ENCODE data around the gene GRK3. TPM values are rescaled to one million over a fixed set of nuclear protein-coding genes. Genes with fewer than 3 reads are reported as not detected.
"Not testable (repeated sequence)": the region's sequence is repeated elsewhere in the genome, so short reads cannot be mapped to it uniquely, and the experiment has no call there.

Gene GRK3
- total and polyA plus RNA-seq, 7 experiments from 2014 or later, result 0.69 to 44.8 (median 6.5) TPM

GRCh38 chr22:25562966-25563760, 1.3 kb upstream of the GRK3 start:
- H3K4me1 Mint-ChIP-seq, result peaks cover 18 to 46% (median 38%) of the 10 kb centered on the region in 7 donors
- POLR2A ChIA-PET, result interaction anchor here (0.6 kb wide), 1 partner anchor 467 kb away, joined by 3 read pairs; no protein-coding TSS in a partner anchor
- CTCF ChIA-PET; H3K36me3 Mint-ChIP-seq; ATAC-seq; H3K4me3 ChIP-seq (ENCODE audit: low read length); H3K27me3 ChIP-seq (ENCODE audit: control insufficient read depth in 2 of 2, insufficient read depth in 2 of 2, low read length in 2 of 2); H3K9me3 Mint-ChIP-seq; H3K9me3 ChIP-seq (ENCODE audit: control insufficient read depth in 2 of 3, low read length in 3 of 3); H3K36me3 ChIP-seq (ENCODE audit: control insufficient read depth in 2 of 3, insufficient read depth in 3 of 3, low read length in 3 of 3); H3K27ac ChIP-seq (ENCODE audit: low read depth, low read length): not testable (repeated sequence)
- H3K4me1 ChIP-seq (ENCODE audit: control insufficient read depth in 2 of 2, insufficient read depth in 2 of 2, low read length in 2 of 2), result peaks cover 4 to 11% of the 10 kb centered on the region in 2 donors
- DNase-seq, result peak in 1 of 9 donors; percentile 3
- peaks cover 0 to 20% (median 0%) of the 10 kb centered on the region in 5 donors for H3K27me3 Mint-ChIP-seq
- H3K27ac Mint-ChIP-seq, result peak overlapping the region; percentile 43 to 94 (median 67)
- peak overlapping the region; percentile 77 to 93 (median 84) for H3K4me3 Mint-ChIP-seq
- intact Hi-C loops (cut with micrococcal nuclease), result loop anchor here (5.0 to 10.0 kb wide), 3 partner anchors 98 to 496 kb away; no protein-coding TSS in a partner anchor

- H3K4me1 Mint-ChIP-seq, result peaks cover 18 to 50% (median 38%) of the 10 kb centered on the region in 7 donors
Measured at GRCh38 chr22:25563761-25564319, 635 bp upstream of the GRK3 start.

GRCh38 chr22:25564979-25565677, 653 bp downstream of the GRK3 start:
- Mint-ChIP-seq H3K27ac (peak overlapping the region in 8 of 9 donors; percentile 29 to 94 (median 76)), H3K36me3 (peaks cover 0 to 11% (median 0%) of the 10 kb centered on the region in 5 donors), H3K9me3 (no peaks in the 10 kb centered on the region), H3K27me3 (peaks cover 0 to 20% (median 0%) of the 10 kb centered on the region in 5 donors), H3K4me1 (peaks cover 18 to 60% (median 38%) of the 10 kb centered on the region in 7 donors), H3K4me3 (peak overlapping the region; percentile 84 to 99 (median 96))
- DNase-seq (peak in 4 of 9 donors; percentile 2 to 55 (median 18)), ATAC-seq (no peak)
- H3K27ac ChIP-seq (ENCODE audit: low read depth, low read length), result peak overlapping the region; percentile 39
- ChIA-PET POLR2A (interaction anchor here (0.5 kb wide), 1 partner anchor 35 kb away, joined by 3 read pairs; no protein-coding TSS in a partner anchor), CTCF (no interaction called here)
- H3K4me3 ChIP-seq (ENCODE audit: low read length), result peak overlapping the region; percentile 57
- peaks cover 0 to 2% (median 0%) of the 10 kb centered on the region in 3 experiments for H3K36me3 ChIP-seq (ENCODE audit: control insufficient read depth in 2 of 3, insufficient read depth in 3 of 3, low read length in 3 of 3)
- no peaks in the 10 kb centered on the region for H3K27me3 ChIP-seq (ENCODE audit: control insufficient read depth in 2 of 2, insufficient read depth in 2 of 2, low read length in 2 of 2)
- H3K4me1 ChIP-seq (ENCODE audit: control insufficient read depth in 2 of 2, insufficient read depth in 2 of 2, low read length in 2 of 2), result peaks cover 4 to 11% of the 10 kb centered on the region in 2 donors
- no peaks in the 10 kb centered on the region for H3K9me3 ChIP-seq (ENCODE audit: control insufficient read depth in 2 of 3, low read length in 3 of 3)
- intact Hi-C loops (cut with micrococcal nuclease), result loop anchor here (5.0 to 10.0 kb wide), 3 partner anchors 100 to 498 kb away; no protein-coding TSS in a partner anchor

More at GRCh38 chr22:25563761-25564319, 635 bp upstream of the GRK3 start:
- Histone ChIP-seq H3K36me3 (ENCODE audit: control insufficient read depth in 2 of 3, insufficient read depth in 3 of 3, low read length in 3 of 3) (peaks cover 0 to 2% (median 0%) of the 10 kb centered on the region in 3 experiments), H3K4me1 (ENCODE audit: control insufficient read depth in 2 of 2, insufficient read depth in 2 of 2, low read length in 2 of 2) (peaks cover 4 to 11% of the 10 kb centered on the region in 2 donors), H3K27ac (ENCODE audit: low read depth, low read length) (peak overlapping the region; percentile 55), H3K4me3 (ENCODE audit: low read length) (peak overlapping the region; percentile 52), H3K27me3 (ENCODE audit: control insufficient read depth in 2 of 2, insufficient read depth in 2 of 2, low read length in 2 of 2) (no peaks in the 10 kb centered on the region), H3K9me3 (ENCODE audit: control insufficient read depth in 2 of 3, low read length in 3 of 3) (no peaks in the 10 kb centered on the region)
- H3K27ac Mint-ChIP-seq, result peak overlapping the region; percentile 23 to 94 (median 67)
- no peaks in the 10 kb centered on the region for H3K9me3 Mint-ChIP-seq
- POLR2A ChIA-PET, result interaction anchor here (0.6 kb wide), 1 partner anchor 468 kb away, joined by 3 read pairs; no protein-coding TSS in a partner anchor
- ATAC-seq (peak; percentile 60), DNase-seq (peak in 2 of 9 donors; percentile 14 to 24)
- CTCF ChIA-PET, result no interaction called here
- intact Hi-C loops (cut with micrococcal nuclease), result loop anchor here (5.0 to 10.0 kb wide), 3 partner anchors 99 to 497 kb away; no protein-coding TSS in a partner anchor
- peaks cover 0 to 9% (median 0%) of the 10 kb centered on the region in 5 donors for H3K36me3 Mint-ChIP-seq
- peak overlapping the region; percentile 77 to 93 (median 84) for H3K4me3 Mint-ChIP-seq
- H3K27me3 Mint-ChIP-seq, result peaks cover 0 to 20% (median 0%) of the 10 kb centered on the region in 5 donors

GRCh38 chr22:25566186-25566897, 1.9 kb downstream of the GRK3 start:
- POLR2A ChIA-PET, result no interaction called here
- peaks cover 0 to 2% (median 0%) of the 10 kb centered on the region in 3 experiments for H3K36me3 ChIP-seq (ENCODE audit: control insufficient read depth in 2 of 3, insufficient read depth in 3 of 3, low read length in 3 of 3)
- no peak overlapping the region for H3K4me3 ChIP-seq (ENCODE audit: low read length)
- Mint-ChIP-seq H3K27ac (peak overlapping the region in 3 of 9 donors; percentile 34 to 74 (median 43)), H3K9me3 (no peaks in the 10 kb centered on the region), H3K4me3 (peak overlapping the region; percentile 51 to 99 (median 94)), H3K27me3 (peaks cover 0 to 25% (median 0%) of the 10 kb centered on the region in 5 donors), H3K4me1 (peaks cover 18 to 70% (median 38%) of the 10 kb centered on the region in 7 donors), H3K36me3 (peaks cover 0 to 12% (median 0%) of the 10 kb centered on the region in 5 donors)
- H3K27ac ChIP-seq (ENCODE audit: low read depth, low read length), result no peak overlapping the region
- peaks cover 4 to 11% of the 10 kb centered on the region in 2 donors for H3K4me1 ChIP-seq (ENCODE audit: control insufficient read depth in 2 of 2, insufficient read depth in 2 of 2, low read length in 2 of 2)
- H3K9me3 ChIP-seq (ENCODE audit: control insufficient read depth in 2 of 3, low read length in 3 of 3), result no peaks in the 10 kb centered on the region
- no peak for ATAC-seq
- DNase-seq, result no peak
- CTCF ChIA-PET, result no interaction called here
- no peaks in the 10 kb centered on the region for H3K27me3 ChIP-seq (ENCODE audit: control insufficient read depth in 2 of 2, insufficient read depth in 2 of 2, low read length in 2 of 2)
- intact Hi-C loops (cut with micrococcal nuclease), result loop anchor here (2.0 to 10.0 kb wide), 4 partner anchors 102 to 206 kb away; no protein-coding TSS in a partner anchor

GRCh38 chr22:25566898-25567235, 2.4 kb downstream of the GRK3 start:
- Mint-ChIP-seq H3K9me3 (peaks cover 0 to 1% (median 0%) of the 10 kb centered on the region in 11 donors), H3K4me3 (peak overlapping the region in 5 of 10 donors; percentile 39 to 92 (median 89)), H3K27ac (peak overlapping the region in 2 of 9 donors; percentile 21 to 74), H3K27me3 (peaks cover 0 to 25% (median 0%) of the 10 kb centered on the region in 5 donors), H3K36me3 (peaks cover 0 to 16% (median 0%) of the 10 kb centered on the region in 5 donors), H3K4me1 (peaks cover 18 to 70% (median 33%) of the 10 kb centered on the region in 7 donors)
- DNase-seq (no peak), ATAC-seq (peak; percentile 53)
- H3K9me3 ChIP-seq (ENCODE audit: control insufficient read depth in 2 of 3, low read length in 3 of 3), result no peaks in the 10 kb centered on the region
- H3K4me3 ChIP-seq (ENCODE audit: low read length), result no peak overlapping the region
- ChIA-PET CTCF (no interaction called here), POLR2A (no interaction called here)
- H3K27me3 ChIP-seq (ENCODE audit: control insufficient read depth in 2 of 2, insufficient read depth in 2 of 2, low read length in 2 of 2), result no peaks in the 10 kb centered on the region
- peaks cover 4 to 11% of the 10 kb centered on the region in 2 donors for H3K4me1 ChIP-seq (ENCODE audit: control insufficient read depth in 2 of 2, insufficient read depth in 2 of 2, low read length in 2 of 2)
- intact Hi-C loops (cut with micrococcal nuclease), result loop anchor here (2.0 to 10.0 kb wide), 4 partner anchors 102 to 206 kb away; no protein-coding TSS in a partner anchor
- H3K27ac ChIP-seq (ENCODE audit: low read depth, low read length), result no peak overlapping the region
- H3K36me3 ChIP-seq (ENCODE audit: control insufficient read depth in 2 of 3, insufficient read depth in 3 of 3, low read length in 3 of 3), result peaks cover 0 to 2% (median 0%) of the 10 kb centered on the region in 3 experiments
